ENCODE measurements around the gene C12orf42.

C12orf42 gene

GRCh38 chr12:103382119-103382518 is 113.6 kb downstream of the C12orf42 start:
- Histone ChIP-seq H3K4me3 (replicated peaks; ENCODE audit: insufficient read depth, low read length) (no peak overlapping the region), H3K27ac (replicated peaks) (no peak overlapping the region), H3K27me3 (ENCODE audit: insufficient read depth, poor library complexity, severe bottlenecking) (no peaks in the 10 kb centered on the region)
- no peak for DNase-seq (ENCODE audit: low read depth in 1 of 2, low spot score in 1 of 2)
- TF ChIP-seq SPI1 (IDR thresholded peaks at IDR 0.05; ENCODE audit: borderline replicate concordance, low read depth), result no peak
- no peak for TF ChIP-seq CTCF (IDR thresholded peaks at IDR 0.05; ENCODE audit: insufficient read depth, low read length)
- TF ChIP-seq REST (IDR thresholded peaks at IDR 0.05; ENCODE audit: insufficient replicate concordance, low read depth), result no peak
- TF ChIP-seq POLR2AphosphoS5 (IDR thresholded peaks at IDR 0.05; ENCODE audit: low read depth), result no peak
- no peak for TF ChIP-seq GABPA (IDR thresholded peaks at IDR 0.05; ENCODE audit: low read depth)

- DNase-seq (ENCODE audit: low read depth in 1 of 2, low spot score in 1 of 2), result no peak
- H3K4me3 ChIP-seq (replicated peaks; ENCODE audit: insufficient read depth, low read length), result no peak overlapping the region
- H3K27ac ChIP-seq (replicated peaks), result no peak overlapping the region
- H3K27me3 ChIP-seq (ENCODE audit: insufficient read depth, poor library complexity, severe bottlenecking), result no peaks in the 10 kb centered on the region
- TF ChIP-seq REST (IDR thresholded peaks at IDR 0.05; ENCODE audit: insufficient replicate concordance, low read depth), result no peak
- TF ChIP-seq SPI1 (IDR thresholded peaks at IDR 0.05; ENCODE audit: borderline replicate concordance, low read depth), result no peak
- TF ChIP-seq CTCF (IDR thresholded peaks at IDR 0.05; ENCODE audit: insufficient read depth, low read length), result no peak
- no peak for TF ChIP-seq GABPA (IDR thresholded peaks at IDR 0.05; ENCODE audit: low read depth)
- no peak for TF ChIP-seq POLR2AphosphoS5 (IDR thresholded peaks at IDR 0.05; ENCODE audit: low read depth)
These were observed 116.1 kb downstream of the C12orf42 start for GRCh38 chr12:103379670-103380069.

GRCh38 chr12:103373088-103373523 is 122.7 kb downstream of the C12orf42 start:
- H3K27ac ChIP-seq (replicated peaks), result no peak overlapping the region
- DNase-seq (ENCODE audit: low read depth in 1 of 2, low spot score in 1 of 2), result no peak
- TF ChIP-seq CTCF (IDR thresholded peaks at IDR 0.05; ENCODE audit: insufficient read depth, low read length) (no peak), SPI1 (IDR thresholded peaks at IDR 0.05; ENCODE audit: borderline replicate concordance, low read depth) (no peak), POLR2AphosphoS5 (IDR thresholded peaks at IDR 0.05; ENCODE audit: low read depth) (no peak), GABPA (IDR thresholded peaks at IDR 0.05; ENCODE audit: low read depth) (no peak), REST (IDR thresholded peaks at IDR 0.05; ENCODE audit: insufficient replicate concordance, low read depth) (no peak)
- H3K4me3 ChIP-seq (replicated peaks; ENCODE audit: insufficient read depth, low read length), result no peak overlapping the region
- no peaks in the 10 kb centered on the region for H3K27me3 ChIP-seq (ENCODE audit: insufficient read depth, poor library complexity, severe bottlenecking)
